Liver (tissue), 9 donors: ENCODE measurements around the gene ZNF331. TPM values are rescaled to one million over a fixed set of nuclear protein-coding genes. Genes with fewer than 3 reads are reported as not detected.

Experiments
- DNase-seq: peaks from one replicate; pipeline ENCODE4 v3.0.0-alpha.2; 2017; ENCODE audit warnings: low spot score
- H3K27ac ChIP-seq, 2 donors: one replicate each; pipeline ENCODE4 v1.7.0; 2013; ENCODE audit warnings: inconsistent platforms in 2 of 2, low read length in 2 of 2, control low read depth in 1 of 2, low read depth in 1 of 2, mild to moderate bottlenecking in 1 of 2
- H3K27me3 ChIP-seq, 4 donors: one replicate each; pipeline versions ENCODE4 v1.6.1 to v1.7.0; 2013; ENCODE audit warnings: low read length in 3 of 4, inconsistent platforms in 1 of 4, mild to moderate bottlenecking in 1 of 4, moderate library complexity in 1 of 4; ENCODE audit not compliant: control insufficient read depth in 4 of 4, insufficient read depth in 4 of 4
- H3K36me3 ChIP-seq, 4 donors: one replicate each; pipeline versions ENCODE4 v1.6.1 to v1.7.0; 2013; ENCODE audit warnings: low read length in 3 of 4, mild to moderate bottlenecking in 3 of 4, low read depth in 1 of 4, moderate library complexity in 1 of 4; ENCODE audit not compliant: control insufficient read depth in 4 of 4, insufficient read depth in 3 of 4
- H3K4me1 ChIP-seq, 4 donors: one replicate each; pipeline versions ENCODE4 v1.6.1 to v1.7.0; 2013; ENCODE audit warnings: low read length in 3 of 4, mild to moderate bottlenecking in 3 of 4, moderate library complexity in 1 of 4; ENCODE audit not compliant: control insufficient read depth in 4 of 4, insufficient read depth in 4 of 4
- H3K4me3 ChIP-seq, 3 donors: one replicate each; pipeline versions ENCODE4 v1.6.1 to v1.7.0; 2013; ENCODE audit warnings: low read length in 3 of 3, control low read depth in 1 of 3, low read depth in 1 of 3, mild to moderate bottlenecking in 1 of 3
- H3K9ac ChIP-seq, 2 donors: one replicate each; pipeline ENCODE4 v1.7.0; 2013; ENCODE audit warnings: low read length in 2 of 2, mild to moderate bottlenecking in 2 of 2, moderate library complexity in 2 of 2, control low read depth in 1 of 2, low read depth in 1 of 2
- H3K9me3 ChIP-seq, 4 donors: one replicate each; pipeline versions ENCODE4 v1.6.1 to v1.7.0; 2013; ENCODE audit warnings: low read length in 3 of 4; ENCODE audit not compliant: control insufficient read depth in 4 of 4
- FOXA1 ChIP-seq: IDR thresholded peaks from 2 replicates; pipeline ENCODE4 v1.6.1; 2016; ENCODE audit warnings: antibody characterized with exemption
- FOXA2 ChIP-seq: IDR thresholded peaks from 2 replicates; pipeline ENCODE4 v1.6.1; 2016; ENCODE audit warnings: antibody characterized with exemption
- GABPA ChIP-seq, 2 donors: IDR thresholded peaks in 1 of 2; conservative IDR thresholded peaks in 1 of 2; 2 replicates each; pipeline ENCODE4 v1.6.1; 2016; ENCODE audit warnings: antibody characterized with exemption in 2 of 2, mild to moderate bottlenecking in 1 of 2, moderate library complexity in 1 of 2
- HNF4A ChIP-seq, 2 donors: conservative IDR thresholded peaks; 2 replicates each; pipeline ENCODE4 v1.6.1; 2016; ENCODE audit warnings: antibody characterized with exemption in 2 of 2, mild to moderate bottlenecking in 2 of 2
- JUND ChIP-seq, 2 donors: IDR thresholded peaks; 2 replicates each; pipeline ENCODE4 v1.6.1; 2016; ENCODE audit warnings: antibody characterized with exemption in 2 of 2
- MAX ChIP-seq: IDR thresholded peaks from 2 replicates; pipeline ENCODE4 v1.6.1; 2016; ENCODE audit warnings: antibody characterized with exemption
- NR2F2 ChIP-seq: IDR thresholded peaks from 2 replicates; pipeline ENCODE4 v1.6.1; 2016; ENCODE audit warnings: antibody characterized with exemption
- RAD21 ChIP-seq, 2 donors: IDR thresholded peaks; 2 replicates each; pipeline ENCODE4 v1.6.1; 2016; ENCODE audit warnings: antibody characterized with exemption in 2 of 2, mild to moderate bottlenecking in 2 of 2
- REST ChIP-seq: IDR thresholded peaks from 2 replicates; pipeline ENCODE4 v1.6.1; 2016; ENCODE audit warnings: antibody characterized with exemption, mild to moderate bottlenecking
- RXRA ChIP-seq, 2 donors: IDR thresholded peaks; 2 replicates each; pipeline ENCODE4 v1.6.1; 2017 to 2018; ENCODE audit warnings: antibody characterized with exemption in 2 of 2, mild to moderate bottlenecking in 1 of 2
- SP1 ChIP-seq: IDR thresholded peaks from 2 replicates; pipeline ENCODE4 v1.6.1; 2018; ENCODE audit warnings: antibody characterized with exemption, mild to moderate bottlenecking
- TAF1 ChIP-seq: conservative IDR thresholded peaks from 2 replicates; pipeline ENCODE4 v1.6.1; 2016; ENCODE audit warnings: antibody characterized with exemption, mild to moderate bottlenecking
- YY1 ChIP-seq: IDR thresholded peaks from 2 replicates; pipeline ENCODE4 v1.6.1; 2016; ENCODE audit warnings: antibody characterized with exemption, mild to moderate bottlenecking
- ZBTB33 ChIP-seq: IDR thresholded peaks from 2 replicates; pipeline ENCODE4 v1.6.1; 2016; ENCODE audit warnings: antibody characterized with exemption
- WGBS: extraction: QIAGEN DNeasy Blood & Tissue Kit; methylation state at CpG from one replicate; pipeline ENCODE4 v1.1.7; 2013; 5-methylcytosine and 5-hydroxymethylcytosine counted together
- polyA plus RNA-seq, 2 donors: library from polyadenylated mRNA; stranded (reverse) in 1 of 2; unstranded in 1 of 2; fragments of 200-250 nt in 1 of 2; fragments of >200 nt in 1 of 2; fragmentation: Nextera tagmentation in 1 of 2; extraction: Ambion mirVana in 1 of 2; gene quantifications; one replicate each; pipeline versions ENCODE4 v1.2.1 to v1.2.3, GENCODE V29; 2013 to 2015
- total RNA-seq, 2 donors: library from RNA; depleted of rRNA; stranded (reverse); fragments of >200 nt; gene quantifications; one replicate each; pipeline ENCODE4 v1.2.3, GENCODE V29; 2014
- donor health status: healthy.
- donor health status: healthy.
- donor health status: healthy.
- donor health status: healthy.
- donor health status: healthy.

Gene ZNF331
- total and polyA plus RNA-seq, 4 donors = 2.8 to 9.7 (median 5.7) TPM

GRCh38 chr19:53608381-53608780 lies 70.4 kb downstream of the ZNF331 start:
- 75% methylated on average over 12 of the region's 12 CpGs for WGBS
- Histone ChIP-seq H3K27me3 (peaks cover 0 to 3% (median 0%) of the 10 kb centered on the region in 4 donors), H3K4me1 (no peaks in the 10 kb centered on the region), H3K4me3 (no peak overlapping the region), H3K9ac (no peak overlapping the region), H3K9me3 (peaks cover 0 to 4% (median 1%) of the 10 kb centered on the region in 4 donors), H3K27ac (no peak overlapping the region), H3K36me3 (no peaks in the 10 kb centered on the region)
- TF ChIP-seq JUND (IDR thresholded peaks at IDR 0.05) (no peak), RAD21 (IDR thresholded peaks at IDR 0.05) (no peak), TAF1 (no peak), GABPA (IDR thresholded peaks at IDR 0.05 in 1 of 2, conservative IDR thresholded peaks at IDR 0.05 in 1 of 2) (no peak), ZBTB33 (no peak), SP1 (no peak), MAX (no peak), NR2F2 (no peak), REST (no peak), HNF4A (conservative IDR thresholded peaks at IDR 0.05) (no peak), YY1 (no peak), RXRA (IDR thresholded peaks at IDR 0.05) (no peak), FOXA2 (no peak), FOXA1 (no peak)
- DNase-seq = no peak

GRCh38 chr19:53612762-53613526 lies 75.0 kb downstream of the ZNF331 start:
- H3K36me3 ChIP-seq = no peaks in the 10 kb centered on the region
- TF ChIP-seq FOXA2 (no peak), HNF4A (conservative IDR thresholded peaks at IDR 0.05) (no peak), SP1 (peak; percentile 30)
- WGBS = 46% methylated on average over 14 of the region's 14 CpGs
- H3K27ac ChIP-seq = no peak overlapping the region
- H3K9ac ChIP-seq = no peak overlapping the region
- no peaks in the 10 kb centered on the region for H3K4me1 ChIP-seq
- DNase-seq = no peak
- no peak overlapping the region for H3K4me3 ChIP-seq
- H3K9me3 ChIP-seq = peaks cover 0 to 4% (median 1%) of the 10 kb centered on the region in 4 donors
- H3K27me3 ChIP-seq = no peaks in the 10 kb centered on the region
